Trophoblast cell (in vitro differentiated cells and primary cell): ENCODE data around the gene MAP3K19.

ENCODE experiments used
- DNase-seq, 2 donors: peaks; one replicate each; pipeline ENCODE4 v3.0.0-alpha.2; 2016
- H2AFZ ChIP-seq: 2 replicates; pipeline ENCODE4 v1.6.1; 2013; ENCODE audit warnings: low read length, moderate library complexity, mild to moderate bottlenecking; ENCODE audit not compliant: insufficient read depth, poor library complexity
- H2AK5ac ChIP-seq: 2 replicates; pipeline ENCODE4 v1.6.1; 2013; ENCODE audit warnings: mild to moderate bottlenecking, low read length
- H2BK120ac ChIP-seq: 2 replicates; pipeline ENCODE4 v1.6.1; 2013; ENCODE audit warnings: low read length, mild to moderate bottlenecking, moderate library complexity; ENCODE audit not compliant: insufficient read depth, poor library complexity
- H2BK12ac ChIP-seq: 2 replicates; pipeline ENCODE4 v1.6.1; 2013; ENCODE audit warnings: mild to moderate bottlenecking, low read length, moderate library complexity
- H2BK5ac ChIP-seq: 2 replicates; pipeline ENCODE4 v1.6.1; 2013; ENCODE audit warnings: low read length, low read depth, moderate library complexity, mild to moderate bottlenecking; ENCODE audit not compliant: poor library complexity
- H3K14ac ChIP-seq: 2 replicates; pipeline ENCODE4 v1.6.1; 2013; ENCODE audit warnings: mild to moderate bottlenecking, low read length
- H3K18ac ChIP-seq: 2 replicates; pipeline ENCODE4 v1.6.1; 2013; ENCODE audit warnings: mild to moderate bottlenecking, low read length
- H3K23ac ChIP-seq: 2 replicates; pipeline ENCODE4 v1.6.1; 2013; ENCODE audit warnings: low read length
- H3K27ac ChIP-seq: 2 replicates; pipeline ENCODE4 v1.5.1; 2013; ENCODE audit warnings: low read depth, mild to moderate bottlenecking, inconsistent platforms, low read length, moderate library complexity
- H3K27me3 ChIP-seq: 2 replicates; pipeline ENCODE4 v1.6.1; 2013; ENCODE audit warnings: inconsistent platforms, mild to moderate bottlenecking, low read length, moderate library complexity; ENCODE audit not compliant: insufficient read depth
- H3K36me3 ChIP-seq, 2 experiments: 1 replicate in 1 of 2; 2 replicates in 1 of 2; pipeline ENCODE4 v1.6.1; 2013; ENCODE audit warnings: low read length in 2 of 2, mild to moderate bottlenecking in 2 of 2, moderate library complexity in 1 of 2; ENCODE audit not compliant: insufficient read depth in 2 of 2, control insufficient read depth in 1 of 2
- H3K4ac ChIP-seq: 2 replicates; pipeline ENCODE4 v1.6.1; 2013; ENCODE audit warnings: low read depth, mild to moderate bottlenecking, low read length, moderate library complexity
- H3K4me1 ChIP-seq, 2 experiments: 1 replicate in 1 of 2; 2 replicates in 1 of 2; pipeline ENCODE4 v1.6.1; 2013; ENCODE audit warnings: low read length in 2 of 2, mild to moderate bottlenecking in 2 of 2, moderate library complexity in 1 of 2; ENCODE audit not compliant: insufficient read depth in 2 of 2, control insufficient read depth in 1 of 2
- H3K4me2 ChIP-seq: 2 replicates; pipeline ENCODE4 v1.6.1; 2013; ENCODE audit warnings: inconsistent platforms, mild to moderate bottlenecking, low read length, moderate library complexity
- H3K4me3 ChIP-seq: 2 replicates; pipeline ENCODE4 v1.5.1; 2013; ENCODE audit warnings: mild to moderate bottlenecking, low read depth, low read length, inconsistent platforms
- H3K79me1 ChIP-seq: one replicate; pipeline ENCODE4 v1.6.1; 2013; ENCODE audit warnings: low read length
- H3K79me2 ChIP-seq: 2 replicates; pipeline ENCODE4 v1.6.1; 2013; ENCODE audit warnings: low read length, mild to moderate bottlenecking; ENCODE audit not compliant: control insufficient read depth, insufficient read depth, poor library complexity
- H3K9ac ChIP-seq: 2 replicates; pipeline ENCODE4 v1.6.1; 2013; ENCODE audit warnings: mild to moderate bottlenecking, low read length
- H3K9me3 ChIP-seq: 2 replicates; pipeline ENCODE4 v1.6.1; 2013; ENCODE audit warnings: low read depth, mild to moderate bottlenecking, control low read depth, inconsistent platforms, low read length; ENCODE audit not compliant: insufficient read depth
- H4K12ac ChIP-seq: 2 replicates; pipeline ENCODE4 v1.6.1; 2013; ENCODE audit warnings: low read depth, mild to moderate bottlenecking, low read length, moderate library complexity
- H4K8ac ChIP-seq: 2 replicates; pipeline ENCODE4 v1.6.1; 2013; ENCODE audit warnings: low read depth, mild to moderate bottlenecking, low read length, moderate library complexity
- H4K91ac ChIP-seq: one replicate; pipeline ENCODE4 v1.6.1; 2013; ENCODE audit warnings: low read depth, mild to moderate bottlenecking, low read length, moderate library complexity
- WGBS: extraction: QIAGEN DNeasy Blood & Tissue Kit; methylation state at CpG from one replicate; pipeline ENCODE4 v1.1.7; 2013; ENCODE audit warnings: missing lambda C conversion rate; ENCODE audit not compliant: insufficient read length, insufficient coverage; ENCODE audit errors: extremely low coverage; 5-methylcytosine and 5-hydroxymethylcytosine counted together

Gene MAP3K19

GRCh38 chr2:134934150-134934549 lies 113.1 kb downstream of the MAP3K19 start:
- H4K12ac ChIP-seq, result no peak overlapping the region
- WGBS, result 100% methylated on average over 2 of the region's 2 CpGs

GRCh38 chr2:134933732-134934131 lies 113.5 kb downstream of the MAP3K19 start:
- no peak overlapping the region for H3K4me3 ChIP-seq
- peaks cover 3 to 14% of the 10 kb centered on the region in 2 experiments for H3K36me3 ChIP-seq
- H3K23ac ChIP-seq, result no peak overlapping the region
- H2AFZ ChIP-seq, result no peak overlapping the region
- H4K8ac ChIP-seq, result no peak overlapping the region
- H2BK5ac ChIP-seq, result no peak overlapping the region
- no peak overlapping the region for H3K18ac ChIP-seq
- H2BK120ac ChIP-seq, result no peak overlapping the region
- H3K27ac ChIP-seq, result no peak overlapping the region
- no peak overlapping the region for H4K12ac ChIP-seq
- H2BK12ac ChIP-seq, result no peak overlapping the region
- no peak overlapping the region for H3K14ac ChIP-seq
- no peak overlapping the region for H3K4ac ChIP-seq
- peaks cover 7% of the 10 kb centered on the region for H3K79me2 ChIP-seq
- no peak overlapping the region for H3K4me2 ChIP-seq
- DNase-seq, result no peak
- no CpG with 5 or more reads among the region's 1 CpG for WGBS
- H2AK5ac ChIP-seq, result no peak overlapping the region
- H3K9ac ChIP-seq, result no peak overlapping the region
- no peaks in the 10 kb centered on the region for H3K9me3 ChIP-seq
- no peaks in the 10 kb centered on the region for H3K79me1 ChIP-seq
- H4K91ac ChIP-seq, result no peak overlapping the region
- H3K4me1 ChIP-seq, result no peaks in the 10 kb centered on the region
- no peaks in the 10 kb centered on the region for H3K27me3 ChIP-seq

More at GRCh38 chr2:134934150-134934549, 113.1 kb downstream of the MAP3K19 start:
- no peaks in the 10 kb centered on the region for H3K4me1 ChIP-seq
- no peak overlapping the region for H3K18ac ChIP-seq
- no peak overlapping the region for H4K8ac ChIP-seq
- H3K27ac ChIP-seq, result no peak overlapping the region
- H3K14ac ChIP-seq, result no peak overlapping the region
- no peaks in the 10 kb centered on the region for H3K79me1 ChIP-seq
- no peaks in the 10 kb centered on the region for H3K9me3 ChIP-seq
- H2AFZ ChIP-seq, result no peak overlapping the region
- no peak overlapping the region for H4K91ac ChIP-seq
- H3K9ac ChIP-seq, result no peak overlapping the region
- H2BK120ac ChIP-seq, result no peak overlapping the region
- H3K4ac ChIP-seq, result no peak overlapping the region
- no peak overlapping the region for H3K23ac ChIP-seq
- H3K4me2 ChIP-seq, result no peak overlapping the region
- no peaks in the 10 kb centered on the region for H3K27me3 ChIP-seq
- H3K79me2 ChIP-seq, result peaks cover 7% of the 10 kb centered on the region
- no peak overlapping the region for H2AK5ac ChIP-seq
- no peak overlapping the region for H3K4me3 ChIP-seq
- no peak overlapping the region for H2BK12ac ChIP-seq
- H3K36me3 ChIP-seq, result peaks cover 3 to 13% of the 10 kb centered on the region in 2 experiments
- H2BK5ac ChIP-seq, result no peak overlapping the region
- DNase-seq, result no peak

GRCh38 chr2:134932864-134933526 lies 114.3 kb downstream of the MAP3K19 start:
- Histone ChIP-seq H4K12ac (no peak overlapping the region), H4K8ac (no peak overlapping the region), H3K4me3 (no peak overlapping the region), H2AFZ (no peak overlapping the region), H2BK5ac (no peak overlapping the region), H3K27ac (no peak overlapping the region), H2BK12ac (no peak overlapping the region), H3K79me1 (no peaks in the 10 kb centered on the region), H3K9ac (no peak overlapping the region), H3K4me2 (no peak overlapping the region), H2BK120ac (no peak overlapping the region), H2AK5ac (no peak overlapping the region), H3K27me3 (no peaks in the 10 kb centered on the region), H3K4ac (peak overlapping the region; percentile 92), H3K14ac (no peak overlapping the region), H3K79me2 (peaks cover 8% of the 10 kb centered on the region), H3K9me3 (no peaks in the 10 kb centered on the region), H3K4me1 (no peaks in the 10 kb centered on the region), H3K18ac (no peak overlapping the region), H4K91ac (no peak overlapping the region), H3K23ac (no peak overlapping the region), H3K36me3 (peaks cover 3 to 14% of the 10 kb centered on the region in 2 experiments)
- WGBS, result no CpG with 5 or more reads among the region's 3 CpGs
- no peak for DNase-seq

GRCh38 chr2:134927195-134927594 lies 120.1 kb downstream of the MAP3K19 start:
- no peak overlapping the region for H2BK12ac ChIP-seq
- no peak overlapping the region for H3K18ac ChIP-seq
- H3K14ac ChIP-seq, result no peak overlapping the region
- H3K4me1 ChIP-seq, result peaks cover 0 to 1% of the 10 kb centered on the region in 2 experiments
- no peak overlapping the region for H2BK5ac ChIP-seq
- H2BK120ac ChIP-seq, result no peak overlapping the region
- DNase-seq, result no peak
- H2AFZ ChIP-seq, result no peak overlapping the region
- H3K36me3 ChIP-seq, result peaks cover 7 to 11% of the 10 kb centered on the region in 2 experiments
- H3K4ac ChIP-seq, result no peak overlapping the region
- H3K4me2 ChIP-seq, result no peak overlapping the region
- peaks cover 16% of the 10 kb centered on the region for H3K79me2 ChIP-seq
- WGBS, result no CpG with 5 or more reads among the region's 3 CpGs
- no peak overlapping the region for H4K12ac ChIP-seq
- H3K9ac ChIP-seq, result no peak overlapping the region
- no peak overlapping the region for H4K91ac ChIP-seq
- no peaks in the 10 kb centered on the region for H3K9me3 ChIP-seq
- no peaks in the 10 kb centered on the region for H3K27me3 ChIP-seq
- no peak overlapping the region for H3K4me3 ChIP-seq
- no peak overlapping the region for H4K8ac ChIP-seq
- no peak overlapping the region for H2AK5ac ChIP-seq
- no peaks in the 10 kb centered on the region for H3K79me1 ChIP-seq
- H3K27ac ChIP-seq, result no peak overlapping the region
- no peak overlapping the region for H3K23ac ChIP-seq
